HEK293 (cell line): ENCODE results near the gene LAMTOR2.

Experiments
- CTCF ChIA-PET: fragments of 350-600 bp; formaldehyde crosslinking; extraction: SDS; loops from one replicate; lab custom pipeline; 2021; ENCODE audit warnings: antibody characterized with exemption; lab: Yijun Ruan, JAX
- POLR2A ChIA-PET: fragments of 300-600 bp; formaldehyde crosslinking; extraction: SDS; loops from one replicate; lab custom pipeline; 2020; ENCODE audit warnings: antibody characterized with exemption, inconsistent platforms; lab: Yijun Ruan, JAX
- H3K27ac ChIP-seq: fragments of 200-500 bp; sonication (Bioruptor generic); 2 replicates; pipeline ENCODE4 v1.5.1; 2014; ENCODE audit warnings: low read depth, low read length, control low read depth, inconsistent platforms; ENCODE audit errors: extremely low read depth
- H3K36me3 ChIP-seq, 2 experiments: fragments of 200-500 bp in 1 of 2; sonication (Bioruptor generic) in 1 of 2; 1 replicate in 1 of 2; 2 replicates in 1 of 2; pipeline ENCODE4 v1.5.1; 2014 to 2017; ENCODE audit warnings: inconsistent platforms in 2 of 2, low read length in 2 of 2; ENCODE audit not compliant: control insufficient read depth in 2 of 2, insufficient read depth in 1 of 2
- H3K4me1 ChIP-seq: fragments of 200-500 bp; sonication (Bioruptor generic); 2 replicates; pipeline ENCODE4 v1.5.1; 2014; ENCODE audit warnings: mild to moderate bottlenecking, low read length, inconsistent platforms; ENCODE audit not compliant: control insufficient read depth, insufficient read depth
- H3K4me3 ChIP-seq: 2 replicates; pipeline ENCODE4 v1.5.1; 2011; ENCODE audit warnings: low read depth, mild to moderate bottlenecking, control low read depth, low read length, moderate library complexity
- H3K9me3 ChIP-seq: fragments of 200-500 bp; sonication (Bioruptor generic); 2 replicates; pipeline ENCODE4 v1.5.1; 2014; ENCODE audit warnings: low read depth, low read length, inconsistent platforms; ENCODE audit not compliant: control insufficient read depth, insufficient read depth
- EGR2 ChIP-seq: fragments of 450-650 bp; formaldehyde crosslinking; IDR thresholded peaks from 2 replicates; pipeline ENCODE4 v1.5.1; 2016; ENCODE audit warnings: low read depth, missing biosample characterization, missing genetic modification characterization
- FEZF1 ChIP-seq: fragments of 450-650 bp; formaldehyde crosslinking; IDR thresholded peaks from 2 replicates; pipeline ENCODE4 v1.5.1; 2016; ENCODE audit warnings: missing biosample characterization, missing genetic modification characterization
- GLIS2 ChIP-seq: fragments of 450-650 bp; formaldehyde crosslinking; IDR thresholded peaks from 2 replicates; pipeline ENCODE4 v1.5.1; 2016; ENCODE audit warnings: missing biosample characterization, missing genetic modification characterization
- HOXA7 ChIP-seq: sonication (generic); formaldehyde crosslinking; IDR thresholded peaks from 2 replicates; pipeline ENCODE4 v1.8.1; 2022; ENCODE audit warnings: missing genetic modification reagents, borderline replicate concordance
- PRDM10 ChIP-seq: fragments of 450-650 bp; formaldehyde crosslinking; IDR thresholded peaks from 2 replicates; pipeline ENCODE4 v1.5.1; 2016; ENCODE audit warnings: missing biosample characterization, missing genetic modification characterization
- SP2 ChIP-seq: fragments of 450-650 bp; formaldehyde crosslinking; IDR thresholded peaks from 2 replicates; pipeline ENCODE4 v1.5.1; 2016; ENCODE audit warnings: missing biosample characterization, missing genetic modification characterization
- TSHZ1 ChIP-seq: fragments of 450-650 bp; formaldehyde crosslinking; IDR thresholded peaks from 2 replicates; pipeline ENCODE4 v1.5.1; 2016; ENCODE audit warnings: missing biosample characterization, missing genetic modification characterization, borderline replicate concordance
- WT1 ChIP-seq: fragments of 450-650 bp; formaldehyde crosslinking; IDR thresholded peaks from 2 replicates; pipeline ENCODE4 v1.5.1; 2016; ENCODE audit warnings: missing biosample characterization, missing genetic modification characterization
- ZBTB20 ChIP-seq: fragments of 450-650 bp; formaldehyde crosslinking; IDR thresholded peaks from 2 replicates; pipeline ENCODE4 v1.5.1; 2016; ENCODE audit warnings: missing biosample characterization, missing genetic modification characterization
- ZBTB48 ChIP-seq: fragments of 450-650 bp; formaldehyde crosslinking; IDR thresholded peaks from 2 replicates; pipeline ENCODE4 v1.5.1; 2016; ENCODE audit warnings: missing biosample characterization, missing genetic modification characterization
- ZNF140 ChIP-seq: fragments of 450-650 bp; formaldehyde crosslinking; IDR thresholded peaks from 2 replicates; pipeline ENCODE4 v1.5.1; 2016; ENCODE audit warnings: missing biosample characterization, missing genetic modification characterization
- ZNF324 ChIP-seq: fragments of 450-650 bp; formaldehyde crosslinking; IDR thresholded peaks from 2 replicates; pipeline ENCODE4 v1.5.1; 2016; ENCODE audit warnings: missing biosample characterization, missing genetic modification characterization
- ZNF341 ChIP-seq: fragments of 450-650 bp; formaldehyde crosslinking; IDR thresholded peaks from 2 replicates; pipeline ENCODE4; 2016; ENCODE audit warnings: low read depth, missing biosample characterization, missing genetic modification characterization
- ZNF37A ChIP-seq: fragments of 450-650 bp; IDR thresholded peaks from 2 replicates; pipeline ENCODE4 v1.5.1; 2018; ENCODE audit warnings: missing biosample characterization, missing genetic modification characterization
- ZNF449 ChIP-seq: fragments of 450-650 bp; formaldehyde crosslinking; IDR thresholded peaks from 2 replicates; pipeline ENCODE4 v1.5.1; 2017; ENCODE audit warnings: missing biosample characterization, mild to moderate bottlenecking, missing genetic modification characterization, moderate library complexity
- ZNF473 ChIP-seq: fragments of 450-650 bp; formaldehyde crosslinking; IDR thresholded peaks from 2 replicates; pipeline ENCODE4 v1.5.1; 2017; ENCODE audit warnings: missing biosample characterization, missing genetic modification characterization
- ZNF777 ChIP-seq: fragments of 450-650 bp; formaldehyde crosslinking; IDR thresholded peaks from 2 replicates; pipeline ENCODE4 v1.5.1; 2017; ENCODE audit warnings: missing biosample characterization, missing genetic modification characterization, borderline replicate concordance

LAMTOR2 gene

GRCh38 chr1:156104065-156104810 lies 49.7 kb downstream of the LAMTOR2 start (continued):
- TF ChIP-seq GLIS2 (tag by site-specific recombination) (peak; percentile 28; the same call in 1 of the 2 replicates), ZNF37A (no peak), ZBTB20 (tag by site-specific recombination) (no peak), WT1 (tag by site-specific recombination) (peak; percentile 77), ZNF324 (tag by site-specific recombination) (no peak), ZNF341 (tag by site-specific recombination) (peak; percentile 97), TSHZ1 (tag by site-specific recombination) (no peak), EGR2 (tag by site-specific recombination) (0 out of 2 replicates have a peak, but pooled peaks have one; percentile 28), ZBTB48 (0 out of 2 replicates have a peak, but pooled peaks have one; percentile 70), HOXA7 (CRISPR knock-in tag) (no peak), SP2 (tag by site-specific recombination) (0 out of 2 replicates have a peak, but pooled peaks have one; percentile 10)

GRCh38 chr1:156104861-156105832 lies 50.6 kb downstream of the LAMTOR2 start:
- TF ChIP-seq ZNF140 (tag by site-specific recombination) (no peak), ZNF449 (peak; percentile 83), FEZF1 (tag by site-specific recombination) (no peak), ZNF473 (tag by site-specific recombination) (no peak), PRDM10 (tag by site-specific recombination) (peak; percentile 84), SP2 (tag by site-specific recombination) (peak; percentile 37), ZNF777 (tag by site-specific recombination) (no peak), HOXA7 (CRISPR knock-in tag) (no peak)
- Histone ChIP-seq H3K36me3 (no peaks in the 10 kb centered on the region), H3K4me3 (no peak overlapping the region), H3K9me3 (no peaks in the 10 kb centered on the region), H3K27ac (peak overlapping the region; percentile 55; the same call in 1 of the 2 replicates), H3K4me1 (peaks cover 12% of the 10 kb centered on the region)
- ChIA-PET CTCF (interaction anchor here (0.6 to 22.5 kb wide), 5 partner anchors 8 to 439 kb away, joined by 3 to 1029 read pairs (median 6); partner anchors contain the start of gene LMNA), POLR2A (interaction anchor here (0.6 to 10.1 kb wide), 3 partner anchors 9 to 398 kb away, joined by 3 to 63 read pairs (median 6); partner anchors contain the start of gene LMNA)
